HL-60 (cell line): ENCODE results near the gene SRSF4.

Experiments used
- DNase-seq, 2 experiments: peaks; one replicate each; pipeline ENCODE4 v3.0.0-alpha.2; 2010 to 2020; ENCODE audit warnings: low read depth in 1 of 2, low spot score in 1 of 2
- H3K27ac ChIP-seq: fragments of 250-450 bp; sonication (Bioruptor Pico); replicated peaks from 2 replicates; pipeline ENCODE4 v1.5.1; 2020; ENCODE audit warnings: mild to moderate bottlenecking, moderate library complexity
- H3K27me3 ChIP-seq: fragments of 250-450 bp; sonication (Bioruptor Pico); 2 replicates; pipeline ENCODE4 v1.5.1; 2021; ENCODE audit warnings: mild to moderate bottlenecking, moderate library complexity; ENCODE audit not compliant: insufficient read depth, poor library complexity, severe bottlenecking
- H3K4me3 ChIP-seq: replicated peaks from 2 replicates; pipeline ENCODE4 v1.5.1; 2011; ENCODE audit warnings: mild to moderate bottlenecking, control low read depth, low read length; ENCODE audit not compliant: insufficient read depth
- GABPA ChIP-seq: IDR thresholded peaks from 2 replicates; pipeline ENCODE4 v1.6.1; 2012; ENCODE audit warnings: low read depth
- POLR2AphosphoS5 ChIP-seq: IDR thresholded peaks from 2 replicates; pipeline ENCODE4 v1.6.1; 2012; ENCODE audit warnings: low read depth
- SPI1 ChIP-seq: IDR thresholded peaks from 2 replicates; pipeline ENCODE4 v1.6.1; 2012; ENCODE audit warnings: low read depth, mild to moderate bottlenecking, borderline replicate concordance
- TF ChIP-seq, protein P1 (sequence below): IDR thresholded peaks from one replicate; pipeline ENCODE4 v1.5.1; 2011; ENCODE audit warnings: low read length, control low read depth, inconsistent platforms; ENCODE audit not compliant: insufficient read depth
- TF ChIP-seq, protein P2 (sequence below): IDR thresholded peaks from 2 replicates; pipeline ENCODE4 v1.6.1; 2012; ENCODE audit warnings: low read depth; ENCODE audit not compliant: insufficient replicate concordance

SRSF4 gene

DNA sequence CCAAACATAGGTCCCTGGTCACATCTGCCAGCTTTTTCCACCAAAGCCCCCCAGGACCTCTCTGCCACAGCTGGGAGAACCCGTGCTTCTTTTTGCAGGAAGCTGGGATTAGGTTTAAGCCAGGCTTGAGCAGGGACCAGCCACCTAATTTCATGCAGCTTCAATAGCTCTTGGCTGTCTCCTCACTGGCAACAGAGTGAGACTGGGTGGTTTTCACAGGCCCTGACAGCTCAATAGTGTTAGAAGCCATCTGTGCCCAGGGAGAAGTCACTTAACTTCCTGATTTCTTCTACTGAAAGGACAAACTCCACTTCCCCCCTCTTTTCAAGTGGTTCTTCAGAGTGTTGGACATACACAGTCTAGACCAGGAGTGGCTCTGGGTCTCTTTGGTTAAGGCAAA is 20.4 kb upstream of the SRSF4 start:
- Histone ChIP-seq H3K4me3 (no peak overlapping the region), H3K27ac (peak overlapping the region; percentile 74), H3K27me3 (no peaks in the 10 kb centered on the region)
- no peak for TF ChIP-seq GABPA
- peak; percentile 97 for TF ChIP-seq SPI1
- TF ChIP-seq, protein P1, sequence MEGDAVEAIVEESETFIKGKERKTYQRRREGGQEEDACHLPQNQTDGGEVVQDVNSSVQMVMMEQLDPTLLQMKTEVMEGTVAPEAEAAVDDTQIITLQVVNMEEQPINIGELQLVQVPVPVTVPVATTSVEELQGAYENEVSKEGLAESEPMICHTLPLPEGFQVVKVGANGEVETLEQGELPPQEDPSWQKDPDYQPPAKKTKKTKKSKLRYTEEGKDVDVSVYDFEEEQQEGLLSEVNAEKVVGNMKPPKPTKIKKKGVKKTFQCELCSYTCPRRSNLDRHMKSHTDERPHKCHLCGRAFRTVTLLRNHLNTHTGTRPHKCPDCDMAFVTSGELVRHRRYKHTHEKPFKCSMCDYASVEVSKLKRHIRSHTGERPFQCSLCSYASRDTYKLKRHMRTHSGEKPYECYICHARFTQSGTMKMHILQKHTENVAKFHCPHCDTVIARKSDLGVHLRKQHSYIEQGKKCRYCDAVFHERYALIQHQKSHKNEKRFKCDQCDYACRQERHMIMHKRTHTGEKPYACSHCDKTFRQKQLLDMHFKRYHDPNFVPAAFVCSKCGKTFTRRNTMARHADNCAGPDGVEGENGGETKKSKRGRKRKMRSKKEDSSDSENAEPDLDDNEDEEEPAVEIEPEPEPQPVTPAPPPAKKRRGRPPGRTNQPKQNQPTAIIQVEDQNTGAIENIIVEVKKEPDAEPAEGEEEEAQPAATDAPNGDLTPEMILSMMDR: no peak
- TF ChIP-seq, protein P2, sequence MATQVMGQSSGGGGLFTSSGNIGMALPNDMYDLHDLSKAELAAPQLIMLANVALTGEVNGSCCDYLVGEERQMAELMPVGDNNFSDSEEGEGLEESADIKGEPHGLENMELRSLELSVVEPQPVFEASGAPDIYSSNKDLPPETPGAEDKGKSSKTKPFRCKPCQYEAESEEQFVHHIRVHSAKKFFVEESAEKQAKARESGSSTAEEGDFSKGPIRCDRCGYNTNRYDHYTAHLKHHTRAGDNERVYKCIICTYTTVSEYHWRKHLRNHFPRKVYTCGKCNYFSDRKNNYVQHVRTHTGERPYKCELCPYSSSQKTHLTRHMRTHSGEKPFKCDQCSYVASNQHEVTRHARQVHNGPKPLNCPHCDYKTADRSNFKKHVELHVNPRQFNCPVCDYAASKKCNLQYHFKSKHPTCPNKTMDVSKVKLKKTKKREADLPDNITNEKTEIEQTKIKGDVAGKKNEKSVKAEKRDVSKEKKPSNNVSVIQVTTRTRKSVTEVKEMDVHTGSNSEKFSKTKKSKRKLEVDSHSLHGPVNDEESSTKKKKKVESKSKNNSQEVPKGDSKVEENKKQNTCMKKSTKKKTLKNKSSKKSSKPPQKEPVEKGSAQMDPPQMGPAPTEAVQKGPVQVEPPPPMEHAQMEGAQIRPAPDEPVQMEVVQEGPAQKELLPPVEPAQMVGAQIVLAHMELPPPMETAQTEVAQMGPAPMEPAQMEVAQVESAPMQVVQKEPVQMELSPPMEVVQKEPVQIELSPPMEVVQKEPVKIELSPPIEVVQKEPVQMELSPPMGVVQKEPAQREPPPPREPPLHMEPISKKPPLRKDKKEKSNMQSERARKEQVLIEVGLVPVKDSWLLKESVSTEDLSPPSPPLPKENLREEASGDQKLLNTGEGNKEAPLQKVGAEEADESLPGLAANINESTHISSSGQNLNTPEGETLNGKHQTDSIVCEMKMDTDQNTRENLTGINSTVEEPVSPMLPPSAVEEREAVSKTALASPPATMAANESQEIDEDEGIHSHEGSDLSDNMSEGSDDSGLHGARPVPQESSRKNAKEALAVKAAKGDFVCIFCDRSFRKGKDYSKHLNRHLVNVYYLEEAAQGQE: no peak
- peak in 1 of 2 experiments; percentile 82 for DNase-seq

DNA sequence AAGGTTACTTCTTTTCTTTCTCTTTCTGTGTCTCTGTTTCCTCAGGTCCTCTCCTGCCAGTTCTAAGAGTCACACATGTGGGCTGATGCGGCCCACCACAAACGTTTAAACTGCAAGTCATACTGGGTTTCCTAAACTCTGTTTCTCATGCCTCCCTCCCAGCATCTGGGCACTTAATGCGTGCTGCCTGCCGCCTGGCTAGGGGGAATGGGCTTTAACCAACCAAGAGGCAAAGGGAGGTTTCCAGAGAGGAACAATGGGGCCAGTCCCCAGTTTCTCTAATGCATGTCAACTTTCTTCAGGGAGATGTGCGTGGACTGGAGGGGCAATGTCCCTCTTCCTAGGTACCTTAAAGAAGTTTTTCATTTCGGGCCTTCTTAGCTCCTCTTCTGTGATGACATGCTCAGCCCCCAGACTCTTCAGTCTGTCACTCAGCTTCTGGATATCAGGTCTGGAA is 19.9 kb upstream of the SRSF4 start:
- no peak overlapping the region for H3K4me3 ChIP-seq
- H3K27ac ChIP-seq: peak overlapping the region; percentile 74
- DNase-seq: peak in 1 of 2 experiments; percentile 66

DNA sequence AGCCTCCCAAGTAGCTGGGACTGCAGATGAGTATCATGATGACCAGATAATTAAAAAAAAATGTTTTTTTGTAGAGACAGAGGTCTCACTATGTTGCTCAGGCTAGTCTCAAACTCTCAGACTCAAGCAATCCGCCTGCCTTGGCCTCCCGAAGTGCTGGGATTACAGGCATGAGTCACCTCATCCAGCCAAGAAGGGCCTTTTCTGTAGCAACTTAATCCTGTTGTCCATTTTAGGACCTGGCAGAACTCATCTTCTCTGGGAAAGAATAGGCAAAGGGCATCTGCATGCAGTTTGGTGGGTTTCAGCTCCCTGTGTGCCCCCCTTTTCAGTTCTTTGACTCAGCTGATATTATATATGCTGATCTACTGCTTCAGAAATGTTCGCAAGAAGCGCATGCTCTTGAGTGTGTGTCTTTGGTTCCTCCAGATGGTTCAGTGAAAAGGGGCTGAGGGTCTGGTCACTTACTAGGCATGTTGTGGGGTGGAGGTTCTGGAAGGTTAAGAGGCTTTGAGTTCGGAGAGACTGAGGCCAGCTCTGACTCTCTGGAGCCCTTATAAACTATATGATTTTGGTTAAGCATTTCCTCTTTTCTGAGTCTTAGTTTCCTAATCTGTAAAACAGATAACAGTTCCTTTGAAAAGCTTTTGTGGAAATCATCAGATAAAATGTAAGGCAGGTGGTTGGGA is 19.4 kb upstream of the SRSF4 start:
- Histone ChIP-seq H3K27me3 (no peaks in the 10 kb centered on the region), H3K4me3 (no peak overlapping the region), H3K27ac (peak overlapping the region; percentile 74)
- TF ChIP-seq SPI1: peak; percentile 83; the same call in 1 of the 2 replicates
- TF ChIP-seq, protein P2: no peak
- DNase-seq: no peak

More for the DNA sequence above, 19.9 kb upstream of the SRSF4 start:
- no peaks in the 10 kb centered on the region for H3K27me3 ChIP-seq
- TF ChIP-seq, protein P1: no peak
- TF ChIP-seq, protein P2: no peak
- TF ChIP-seq POLR2AphosphoS5 (no peak), SPI1 (no peak), GABPA (no peak)
